ENCODE results near the gene HGFAC.

Gene HGFAC

GRCh38 chr4:3462790-3463415, 21.1 kb downstream of the HGFAC start, which contains the start of gene DOK7:
TSS of gene DOK7 (plus strand) at chr4:3463306. CDS start at chr4:3463376, 70 bp downstream.
- Mint-ChIP-seq H3K27me3 (peaks cover 66% of the 10 kb centered on the region), H3K4me3 (peak within 1 kb of the TSS; percentile 68), H3K36me3 (ENCODE audit: low read depth) (no peaks in the 10 kb centered on the region), H3K4me1 (ENCODE audit: low read depth) (no peaks in the 10 kb centered on the region), H3K9me3 (no peaks in the 10 kb centered on the region), H3K27ac (no peak within 1 kb of the TSS)
- intact Hi-C loops (cut with micrococcal nuclease) = no loop called here

GRCh38 chr4:3463556-3464348, 22.0 kb downstream of the HGFAC start:
- Mint-ChIP-seq H3K27ac (no peak overlapping the region), H3K36me3 (ENCODE audit: low read depth) (no peaks in the 10 kb centered on the region), H3K4me1 (ENCODE audit: low read depth) (no peaks in the 10 kb centered on the region), H3K4me3 (no peak overlapping the region), H3K27me3 (peaks cover 63% of the 10 kb centered on the region), H3K9me3 (no peaks in the 10 kb centered on the region)
- intact Hi-C loops (cut with micrococcal nuclease) = no loop called here

GRCh38 chr4:3464349-3464905, 22.7 kb downstream of the HGFAC start:
- Mint-ChIP-seq H3K27me3 (peaks cover 57% of the 10 kb centered on the region), H3K4me3 (no peak overlapping the region), H3K9me3 (no peaks in the 10 kb centered on the region), H3K27ac (no peak overlapping the region), H3K4me1 (ENCODE audit: low read depth) (no peaks in the 10 kb centered on the region), H3K36me3 (ENCODE audit: low read depth) (no peaks in the 10 kb centered on the region)
- intact Hi-C loops (cut with micrococcal nuclease) = no loop called here

GRCh38 chr4:3464911-3465697, 23.3 kb downstream of the HGFAC start:
- Mint-ChIP-seq H3K4me1 (ENCODE audit: low read depth) (no peaks in the 10 kb centered on the region), H3K27me3 (peaks cover 53% of the 10 kb centered on the region), H3K9me3 (no peaks in the 10 kb centered on the region), H3K27ac (no peak overlapping the region), H3K36me3 (ENCODE audit: low read depth) (no peaks in the 10 kb centered on the region), H3K4me3 (no peak overlapping the region)
- intact Hi-C loops (cut with micrococcal nuclease) = no loop called here

- H3K9me3 Mint-ChIP-seq = no peaks in the 10 kb centered on the region
- no peaks in the 10 kb centered on the region for H3K4me1 Mint-ChIP-seq (ENCODE audit: low read depth)
- H3K27me3 Mint-ChIP-seq = peaks cover 46% of the 10 kb centered on the region
- no peak overlapping the region for H3K4me3 Mint-ChIP-seq
- H3K27ac Mint-ChIP-seq = no peak overlapping the region
- intact Hi-C loops (cut with micrococcal nuclease) = no loop called here
- no peaks in the 10 kb centered on the region for H3K36me3 Mint-ChIP-seq (ENCODE audit: low read depth)
Observed at GRCh38 chr4:3465698-3466671, 24.2 kb downstream of the HGFAC start.

- no peak overlapping the region for H3K27ac Mint-ChIP-seq
- no peak overlapping the region for H3K4me3 Mint-ChIP-seq
- H3K9me3 Mint-ChIP-seq = no peaks in the 10 kb centered on the region
- H3K36me3 Mint-ChIP-seq (ENCODE audit: low read depth) = no peaks in the 10 kb centered on the region
- intact Hi-C loops (cut with micrococcal nuclease) = no loop called here
- peaks cover 37% of the 10 kb centered on the region for H3K27me3 Mint-ChIP-seq
- H3K4me1 Mint-ChIP-seq (ENCODE audit: low read depth) = no peaks in the 10 kb centered on the region
Observed at GRCh38 chr4:3466691-3467600, 25.2 kb downstream of the HGFAC start.

- Mint-ChIP-seq H3K27me3 (peaks cover 31% of the 10 kb centered on the region), H3K4me1 (ENCODE audit: low read depth) (no peaks in the 10 kb centered on the region), H3K9me3 (no peaks in the 10 kb centered on the region), H3K27ac (no peak overlapping the region), H3K4me3 (no peak overlapping the region), H3K36me3 (ENCODE audit: low read depth) (no peaks in the 10 kb centered on the region)
- intact Hi-C loops (cut with micrococcal nuclease) = no loop called here
Observed at GRCh38 chr4:3467601-3468031, 25.8 kb downstream of the HGFAC start.

GRCh38 chr4:3468154-3468553, 26.4 kb downstream of the HGFAC start:
- no peaks in the 10 kb centered on the region for H3K36me3 Mint-ChIP-seq (ENCODE audit: low read depth)
- H3K4me1 Mint-ChIP-seq (ENCODE audit: low read depth) = no peaks in the 10 kb centered on the region
- no peak overlapping the region for H3K4me3 Mint-ChIP-seq
- intact Hi-C loops (cut with micrococcal nuclease) = no loop called here
- no peaks in the 10 kb centered on the region for H3K9me3 Mint-ChIP-seq
- no peak overlapping the region for H3K27ac Mint-ChIP-seq
- H3K27me3 Mint-ChIP-seq = peaks cover 26% of the 10 kb centered on the region

GRCh38 chr4:3468804-3469203, 27.0 kb downstream of the HGFAC start:
- intact Hi-C loops (cut with micrococcal nuclease) = no loop called here
- Mint-ChIP-seq H3K9me3 (no peaks in the 10 kb centered on the region), H3K4me1 (ENCODE audit: low read depth) (no peaks in the 10 kb centered on the region), H3K27me3 (peaks cover 23% of the 10 kb centered on the region), H3K4me3 (no peak overlapping the region), H3K27ac (no peak overlapping the region), H3K36me3 (ENCODE audit: low read depth) (no peaks in the 10 kb centered on the region)

- Mint-ChIP-seq H3K9me3 (no peaks in the 10 kb centered on the region), H3K4me3 (no peak overlapping the region), H3K27ac (no peak overlapping the region), H3K27me3 (peaks cover 16% of the 10 kb centered on the region), H3K36me3 (ENCODE audit: low read depth) (no peaks in the 10 kb centered on the region), H3K4me1 (ENCODE audit: low read depth) (no peaks in the 10 kb centered on the region)
- intact Hi-C loops (cut with micrococcal nuclease) = no loop called here
Observed at GRCh38 chr4:3469386-3470243, 27.8 kb downstream of the HGFAC start.

- intact Hi-C loops (cut with micrococcal nuclease) = no loop called here
- Mint-ChIP-seq H3K27ac (no peak overlapping the region), H3K9me3 (no peaks in the 10 kb centered on the region), H3K36me3 (ENCODE audit: low read depth) (no peaks in the 10 kb centered on the region), H3K4me3 (no peak overlapping the region), H3K4me1 (ENCODE audit: low read depth) (no peaks in the 10 kb centered on the region), H3K27me3 (peaks cover 8% of the 10 kb centered on the region)
Observed at GRCh38 chr4:3470244-3471097, 28.7 kb downstream of the HGFAC start.

All from dendritic cell treated with granulocyte-macrophage colony-stimulating factor and Interleukin-4, amounts not matched to agents 40 ng/mL and 50 ng/mL, for 4 days (primary cell).